ENCODE measurements around the gene ZNF397.

GRCh38 chr18:35248429-35248828, 7.6 kb downstream of the ZNF397 start:
- TF ChIP-seq, protein P1, sequence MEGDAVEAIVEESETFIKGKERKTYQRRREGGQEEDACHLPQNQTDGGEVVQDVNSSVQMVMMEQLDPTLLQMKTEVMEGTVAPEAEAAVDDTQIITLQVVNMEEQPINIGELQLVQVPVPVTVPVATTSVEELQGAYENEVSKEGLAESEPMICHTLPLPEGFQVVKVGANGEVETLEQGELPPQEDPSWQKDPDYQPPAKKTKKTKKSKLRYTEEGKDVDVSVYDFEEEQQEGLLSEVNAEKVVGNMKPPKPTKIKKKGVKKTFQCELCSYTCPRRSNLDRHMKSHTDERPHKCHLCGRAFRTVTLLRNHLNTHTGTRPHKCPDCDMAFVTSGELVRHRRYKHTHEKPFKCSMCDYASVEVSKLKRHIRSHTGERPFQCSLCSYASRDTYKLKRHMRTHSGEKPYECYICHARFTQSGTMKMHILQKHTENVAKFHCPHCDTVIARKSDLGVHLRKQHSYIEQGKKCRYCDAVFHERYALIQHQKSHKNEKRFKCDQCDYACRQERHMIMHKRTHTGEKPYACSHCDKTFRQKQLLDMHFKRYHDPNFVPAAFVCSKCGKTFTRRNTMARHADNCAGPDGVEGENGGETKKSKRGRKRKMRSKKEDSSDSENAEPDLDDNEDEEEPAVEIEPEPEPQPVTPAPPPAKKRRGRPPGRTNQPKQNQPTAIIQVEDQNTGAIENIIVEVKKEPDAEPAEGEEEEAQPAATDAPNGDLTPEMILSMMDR (conservative IDR thresholded peaks at IDR 0.05; ENCODE audit: low read length) = no peak
- TF ChIP-seq EZH2phosphoT487 (IDR thresholded peaks at IDR 0.05; ENCODE audit: borderline replicate concordance, low read depth, low read length) = no peak

Data from OCI-LY7 (cell line).